ENCODE results near the gene EVI5. TPM values are rescaled to one million over a fixed set of nuclear protein-coding genes. Genes with fewer than 3 reads are reported as not detected.
A peak's percentile ranks its signal among the peaks of the same experiment; 100 is the strongest.

EVI5 gene
- total RNA-seq, 2 experiments from 2014 or later: 25.7 to 27.9 TPM

DNA sequence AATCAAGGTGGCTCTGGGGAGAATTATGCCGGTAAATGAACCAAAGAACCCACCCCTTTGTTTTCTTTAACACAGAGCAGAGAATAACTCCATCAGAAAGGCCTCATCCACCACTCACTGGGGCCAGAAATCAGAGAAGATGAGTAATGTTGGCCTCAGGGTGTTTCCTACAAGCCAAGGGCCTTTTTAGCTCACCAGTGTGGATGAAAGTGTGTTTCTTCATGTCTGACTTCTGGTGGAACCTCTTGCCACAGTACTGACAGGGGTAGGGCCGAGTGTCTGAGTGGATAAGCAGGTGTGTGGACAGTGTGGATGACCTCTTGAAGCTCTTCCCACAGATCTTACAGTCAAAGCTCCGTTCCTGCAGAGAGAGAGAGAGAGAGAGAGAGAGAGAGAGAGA lies 306.5 kb downstream of the EVI5 start:
- peak; percentile 25 for ATAC-seq
- ChIA-PET CTCF (interaction anchor here (0.9 to 1.6 kb wide), 7 partner anchors 8 to 169 kb away, joined by 3 to 10 read pairs (median 4); partner anchors contain the start of gene GFI1), POLR2A (interaction anchor here (0.8 to 10.9 kb wide), 8 partner anchors 6 to 164 kb away, joined by 3 to 213 read pairs (median 4); partner anchors contain the start of gene GFI1)
- DNase-seq: peak; percentile 49
- H3K4me3 Mint-ChIP-seq: peak overlapping the region; percentile 52
- H3K4me1 Mint-ChIP-seq (ENCODE audit: low read depth): peaks cover 84% of the 10 kb centered on the region
- no peaks in the 10 kb centered on the region for H3K27me3 Mint-ChIP-seq
- H3K9me3 Mint-ChIP-seq: no peaks in the 10 kb centered on the region
- TF ChIP-seq, protein P1, sequence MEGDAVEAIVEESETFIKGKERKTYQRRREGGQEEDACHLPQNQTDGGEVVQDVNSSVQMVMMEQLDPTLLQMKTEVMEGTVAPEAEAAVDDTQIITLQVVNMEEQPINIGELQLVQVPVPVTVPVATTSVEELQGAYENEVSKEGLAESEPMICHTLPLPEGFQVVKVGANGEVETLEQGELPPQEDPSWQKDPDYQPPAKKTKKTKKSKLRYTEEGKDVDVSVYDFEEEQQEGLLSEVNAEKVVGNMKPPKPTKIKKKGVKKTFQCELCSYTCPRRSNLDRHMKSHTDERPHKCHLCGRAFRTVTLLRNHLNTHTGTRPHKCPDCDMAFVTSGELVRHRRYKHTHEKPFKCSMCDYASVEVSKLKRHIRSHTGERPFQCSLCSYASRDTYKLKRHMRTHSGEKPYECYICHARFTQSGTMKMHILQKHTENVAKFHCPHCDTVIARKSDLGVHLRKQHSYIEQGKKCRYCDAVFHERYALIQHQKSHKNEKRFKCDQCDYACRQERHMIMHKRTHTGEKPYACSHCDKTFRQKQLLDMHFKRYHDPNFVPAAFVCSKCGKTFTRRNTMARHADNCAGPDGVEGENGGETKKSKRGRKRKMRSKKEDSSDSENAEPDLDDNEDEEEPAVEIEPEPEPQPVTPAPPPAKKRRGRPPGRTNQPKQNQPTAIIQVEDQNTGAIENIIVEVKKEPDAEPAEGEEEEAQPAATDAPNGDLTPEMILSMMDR (IDR thresholded peaks at IDR 0.05): no peak
- intact Hi-C loops (cut with micrococcal nuclease): no loop called here
- H3K27ac Mint-ChIP-seq: peak overlapping the region; percentile 97
- peaks cover 94% of the 10 kb centered on the region for H3K36me3 Mint-ChIP-seq (ENCODE audit: low read depth)

DNA sequence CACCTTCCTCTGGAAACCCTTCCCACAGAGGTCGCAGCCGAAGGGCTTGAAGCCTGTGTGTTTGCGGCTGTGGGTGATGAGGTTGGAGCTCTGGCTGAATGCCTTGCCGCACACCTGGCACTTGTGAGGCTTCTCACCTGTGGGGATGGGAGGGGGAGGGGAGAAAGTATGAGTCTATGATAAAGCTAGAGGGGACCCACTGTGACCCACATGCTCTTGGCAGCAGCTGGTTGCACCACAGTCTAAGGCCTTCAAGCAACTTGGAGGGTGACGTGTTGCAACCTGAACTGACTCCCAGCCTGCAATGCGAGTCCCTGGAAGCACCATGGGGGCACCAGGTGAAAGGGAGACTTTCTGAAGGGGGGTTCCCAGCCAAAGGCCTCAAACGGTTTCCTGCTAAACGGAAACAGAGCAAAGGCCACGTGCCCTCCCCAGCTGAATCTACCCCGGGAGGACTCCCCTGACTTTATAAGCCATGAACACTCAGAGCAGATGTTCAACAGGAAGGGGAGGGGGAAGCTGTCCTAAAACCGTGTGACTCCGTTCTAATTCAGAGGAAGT lies 308.8 kb downstream of the EVI5 start:
- peak; percentile 93 for DNase-seq
- TF ChIP-seq, protein P1 (IDR thresholded peaks at IDR 0.05): no peak
- ChIA-PET CTCF (interaction anchor here (0.8 to 3.4 kb wide), 3 partner anchors 8 to 114 kb away, joined by 3 to 46 read pairs (median 6); partner anchors contain the start of gene GFI1), POLR2A (interaction anchor here (0.7 to 5.9 kb wide), 9 partner anchors 9 to 306 kb away, joined by 3 to 115 read pairs (median 4); partner anchors contain the start of gene GFI1)
- intact Hi-C loops (cut with micrococcal nuclease): no loop called here
- peak; percentile 82 for ATAC-seq
- no peaks in the 10 kb centered on the region for H3K27me3 Mint-ChIP-seq
- H3K9me3 Mint-ChIP-seq: no peaks in the 10 kb centered on the region
- peaks cover 90% of the 10 kb centered on the region for H3K36me3 Mint-ChIP-seq (ENCODE audit: low read depth)
- peak overlapping the region; percentile 37 for H3K4me3 Mint-ChIP-seq
- peak overlapping the region; percentile 82 for H3K27ac Mint-ChIP-seq
- peaks cover 82% of the 10 kb centered on the region for H3K4me1 Mint-ChIP-seq (ENCODE audit: low read depth)

DNA sequence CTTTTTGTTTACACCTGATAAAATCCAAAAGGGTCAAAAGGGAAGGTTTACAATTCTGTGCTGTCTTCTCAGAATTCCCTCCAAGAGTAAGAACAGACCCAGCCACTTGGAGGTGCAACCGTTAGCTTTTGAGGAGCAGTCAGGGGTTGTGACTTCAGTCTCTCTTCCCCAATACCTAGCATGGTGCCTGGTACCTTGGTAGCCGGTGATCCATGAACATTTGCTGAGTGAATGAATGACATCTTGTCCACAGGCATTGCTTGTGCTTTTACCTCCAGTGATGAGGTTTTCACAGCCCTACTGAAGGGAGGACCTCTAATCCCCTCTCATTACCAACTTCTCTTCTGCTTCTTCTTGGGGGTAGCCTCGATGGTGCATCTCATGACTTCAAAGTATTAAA lies 309.9 kb downstream of the EVI5 start:
- ChIA-PET CTCF (interaction anchor here (1.1 to 3.4 kb wide), 10 partner anchors 9 to 478 kb away, joined by 3 to 46 read pairs (median 4); partner anchors contain the start of gene GFI1), POLR2A (interaction anchor here (0.7 to 5.9 kb wide), 8 partner anchors 8 to 171 kb away, joined by 3 to 115 read pairs (median 4); partner anchors contain the start of gene GFI1)
- Mint-ChIP-seq H3K4me3 (peak overlapping the region; percentile 21), H3K4me1 (ENCODE audit: low read depth) (peaks cover 83% of the 10 kb centered on the region), H3K27me3 (no peaks in the 10 kb centered on the region), H3K36me3 (ENCODE audit: low read depth) (peaks cover 90% of the 10 kb centered on the region), H3K27ac (peak overlapping the region; percentile 82), H3K9me3 (no peaks in the 10 kb centered on the region)
- TF ChIP-seq, protein P1 (IDR thresholded peaks at IDR 0.05): no peak
- DNase-seq (no peak), ATAC-seq (no peak)
- intact Hi-C loops (cut with micrococcal nuclease): no loop called here

DNA sequence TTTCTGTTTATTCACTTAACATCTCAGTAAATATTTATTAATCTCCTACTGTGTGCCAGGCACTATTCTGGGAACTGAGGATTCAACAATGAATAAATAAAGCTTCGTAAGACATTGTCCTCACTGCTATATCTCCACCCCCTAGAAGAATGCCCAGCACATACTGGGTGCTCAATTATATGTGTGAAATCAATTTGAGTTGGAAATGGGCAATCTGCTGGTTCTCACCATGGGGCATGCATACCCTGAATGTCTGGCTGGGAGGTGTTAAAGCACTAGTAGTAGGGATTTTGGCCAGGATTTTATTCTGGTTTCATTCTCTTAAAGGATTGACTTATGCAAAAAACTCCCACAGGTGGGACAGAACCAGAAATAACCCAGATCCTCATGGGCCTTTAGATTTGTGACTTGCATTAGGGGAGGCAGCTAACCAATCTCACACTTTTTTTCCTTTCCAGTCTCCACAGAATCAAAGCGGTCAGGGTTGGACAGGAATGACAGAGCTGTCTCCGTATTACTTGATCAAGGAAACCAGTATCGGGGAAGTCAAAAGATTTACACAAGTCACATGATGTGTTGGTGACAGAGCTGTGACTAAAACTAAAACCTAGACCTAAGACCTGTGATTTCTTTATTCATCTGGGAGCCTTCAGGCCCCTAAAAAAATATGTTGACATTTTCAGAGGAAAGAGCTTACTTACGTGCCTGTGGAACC lies 311.0 kb downstream of the EVI5 start:
- ATAC-seq: peak; percentile 28
- Mint-ChIP-seq H3K27ac (peak overlapping the region; percentile 82), H3K36me3 (ENCODE audit: low read depth) (peaks cover 86% of the 10 kb centered on the region), H3K9me3 (no peaks in the 10 kb centered on the region), H3K27me3 (no peaks in the 10 kb centered on the region), H3K4me3 (peak overlapping the region; percentile 24), H3K4me1 (ENCODE audit: low read depth) (peaks cover 74% of the 10 kb centered on the region)
- CTCF ChIA-PET: interaction anchor here (0.7 to 3.4 kb wide), 16 partner anchors 8 to 477 kb away, joined by 3 to 46 read pairs (median 4); partner anchors contain the start of gene GFI1
- POLR2A ChIA-PET: interaction anchor here (0.8 to 5.9 kb wide), 10 partner anchors 8 to 175 kb away, joined by 3 to 115 read pairs (median 4); partner anchors contain the start of genes GFI1, GLMN and RPAP2
- intact Hi-C loops (cut with micrococcal nuclease): no loop called here
- peak; percentile 51 for DNase-seq
- TF ChIP-seq, protein P1 (IDR thresholded peaks at IDR 0.05): no peak

All from activated CD8-positive, alpha-beta T cell treated with anti-CD3 and anti-CD28 coated beads for 36 hours (primary cell).